Smooth muscle cell (in vitro differentiated cells): Measurements from ENCODE around the gene METTL3. TPM values are rescaled to one million over a fixed set of nuclear protein-coding genes. Genes with fewer than 3 reads are reported as not detected.
A peak's percentile ranks its signal among the peaks of the same experiment; 100 is the strongest.

Source experiments
- DNase-seq: peaks from one replicate; lab custom pipeline; 2025; ENCODE audit not compliant: unreplicated experiment; lab: John Stamatoyannopoulos, UW
- H2AFZ ChIP-seq: fragments of 200-600 bp; sonication (generic); 2 replicates; pipeline ENCODE4 v1.6.0; 2016; ENCODE audit warnings: antibody characterized with exemption, low read depth, mild to moderate bottlenecking
- H3F3A ChIP-seq: fragments of 200-600 bp; sonication (generic); 2 replicates; pipeline ENCODE4 v1.6.0; 2017; ENCODE audit warnings: antibody characterized with exemption, low read depth
- H3K27ac ChIP-seq: fragments of 200-600 bp; sonication (generic); 2 replicates; pipeline ENCODE4 v1.5.1; 2016; ENCODE audit warnings: low read depth, mild to moderate bottlenecking
- H3K27me3 ChIP-seq: fragments of 200-600 bp; sonication (generic); 2 replicates; pipeline ENCODE4 v1.6.1; 2016; ENCODE audit warnings: low read depth, mild to moderate bottlenecking
- H3K36me3 ChIP-seq: fragments of 200-600 bp; sonication (generic); 2 replicates; pipeline ENCODE4 v1.5.1; 2016; ENCODE audit warnings: low read depth
- H3K4me1 ChIP-seq: fragments of 200-600 bp; sonication (generic); 2 replicates; pipeline ENCODE4 v1.5.1; 2016; ENCODE audit warnings: low read depth
- H3K4me2 ChIP-seq: fragments of 200-600 bp; sonication (generic); 2 replicates; pipeline ENCODE4 v1.6.0; 2016; ENCODE audit warnings: mild to moderate bottlenecking
- H3K4me3 ChIP-seq: fragments of 200-600 bp; sonication (generic); 2 replicates; pipeline ENCODE4 v1.5.1; 2016; ENCODE audit warnings: mild to moderate bottlenecking
- H3K79me2 ChIP-seq: fragments of 200-600 bp; sonication (generic); 2 replicates; pipeline ENCODE4 v1.6.0; 2016; ENCODE audit warnings: low read depth, mild to moderate bottlenecking
- H3K9ac ChIP-seq: fragments of 200-600 bp; sonication (generic); 2 replicates; pipeline ENCODE4 v1.6.0; 2016; ENCODE audit warnings: low read depth
- H3K9me3 ChIP-seq: fragments of 200-600 bp; sonication (generic); replicated peaks from 2 replicates; pipeline ENCODE4 v1.5.1; 2016; ENCODE audit warnings: low read depth
- H4K20me1 ChIP-seq: fragments of 200-600 bp; sonication (generic); 2 replicates; pipeline ENCODE4 v1.6.0; 2016; ENCODE audit warnings: low read depth
- WGBS: methylation state at CpG from one replicate; pipeline ENCODE4 v1.1.7; 2016; ENCODE audit warnings: low lambda C conversion rate; 5-methylcytosine and 5-hydroxymethylcytosine counted together
- polyA plus RNA-seq: library from polyadenylated mRNA; unstranded; fragments of >200 nt; fragmentation: Nextera tagmentation; extraction: Ambion mirVana; gene quantifications from 2 replicates; pipeline ENCODE4 v1.2.1, GENCODE V29; 2016
- total RNA-seq: library from RNA; depleted of rRNA; stranded (reverse); fragments of >200 nt; gene quantifications from 2 replicates; pipeline ENCODE4 v1.2.3, GENCODE V29; 2014
- TF ChIP-seq, protein P1 (sequence below): fragments of 200-600 bp; sonication (generic); IDR thresholded peaks from 2 replicates; pipeline ENCODE4 v1.5.1; 2017; ENCODE audit warnings: borderline replicate concordance, mild to moderate bottlenecking, antibody characterized with exemption; ENCODE audit not compliant: insufficient read depth, poor library complexity, severe bottlenecking

Gene METTL3
- total and polyA plus RNA-seq, 2 experiments from 2014 or later: 25.5 to 37.6 TPM

GRCh38 chr14:21476925-21477681 is 34.0 kb downstream of the METTL3 start, which contains the start of the genes RAB2B and TOX4:
Gene RAB2B, minus strand, starts transcription at chr14:21476959. Its CDS starts 87 bp downstream, at chr14:21476872.
Gene TOX4, plus strand, starts transcription at chr14:21477195. Its CDS starts 84 bp downstream, at chr14:21477279.
- 1% methylated on average over 45 of the region's 49 CpGs for WGBS
- Histone ChIP-seq H4K20me1 (peaks cover 6% of the 10 kb centered on the region), H3K27ac (peak within 1 kb of the TSS; percentile 74), H3K9me3 (no peaks in the 10 kb centered on the region), H3K4me3 (peak within 1 kb of the TSS; percentile 86), H3F3A (no peaks in the 10 kb centered on the region), H3K4me2 (peak within 1 kb of the TSS; percentile 98), H3K9ac (peak within 1 kb of the TSS; percentile 96), H3K79me2 (peaks cover 74% of the 10 kb centered on the region), H3K27me3 (no peaks in the 10 kb centered on the region), H2AFZ (peak within 1 kb of the TSS; percentile 91), H3K4me1 (peaks cover 17% of the 10 kb centered on the region), H3K36me3 (peaks cover 9% of the 10 kb centered on the region)
- TF ChIP-seq, protein P1, sequence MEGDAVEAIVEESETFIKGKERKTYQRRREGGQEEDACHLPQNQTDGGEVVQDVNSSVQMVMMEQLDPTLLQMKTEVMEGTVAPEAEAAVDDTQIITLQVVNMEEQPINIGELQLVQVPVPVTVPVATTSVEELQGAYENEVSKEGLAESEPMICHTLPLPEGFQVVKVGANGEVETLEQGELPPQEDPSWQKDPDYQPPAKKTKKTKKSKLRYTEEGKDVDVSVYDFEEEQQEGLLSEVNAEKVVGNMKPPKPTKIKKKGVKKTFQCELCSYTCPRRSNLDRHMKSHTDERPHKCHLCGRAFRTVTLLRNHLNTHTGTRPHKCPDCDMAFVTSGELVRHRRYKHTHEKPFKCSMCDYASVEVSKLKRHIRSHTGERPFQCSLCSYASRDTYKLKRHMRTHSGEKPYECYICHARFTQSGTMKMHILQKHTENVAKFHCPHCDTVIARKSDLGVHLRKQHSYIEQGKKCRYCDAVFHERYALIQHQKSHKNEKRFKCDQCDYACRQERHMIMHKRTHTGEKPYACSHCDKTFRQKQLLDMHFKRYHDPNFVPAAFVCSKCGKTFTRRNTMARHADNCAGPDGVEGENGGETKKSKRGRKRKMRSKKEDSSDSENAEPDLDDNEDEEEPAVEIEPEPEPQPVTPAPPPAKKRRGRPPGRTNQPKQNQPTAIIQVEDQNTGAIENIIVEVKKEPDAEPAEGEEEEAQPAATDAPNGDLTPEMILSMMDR: peak; percentile 89
- peak; percentile 88 for DNase-seq

- TF ChIP-seq, protein P1: no peak
- Histone ChIP-seq H3K9ac (peak overlapping the region; percentile 87), H3K79me2 (peaks cover 68% of the 10 kb centered on the region), H3K36me3 (peaks cover 10% of the 10 kb centered on the region), H3K4me2 (peak overlapping the region; percentile 98), H3F3A (no peaks in the 10 kb centered on the region), H2AFZ (peak overlapping the region; percentile 91), H3K4me3 (peak overlapping the region; percentile 86), H3K27ac (peak overlapping the region; percentile 36), H4K20me1 (peaks cover 4% of the 10 kb centered on the region), H3K27me3 (no peaks in the 10 kb centered on the region), H3K4me1 (peaks cover 17% of the 10 kb centered on the region), H3K9me3 (no peaks in the 10 kb centered on the region)
- under 1% methylated on average over 23 of the region's 27 CpGs for WGBS
- DNase-seq: peak; percentile 88
Measured at GRCh38 chr14:21476523-21476924, 34.6 kb downstream of the METTL3 start.

DNA sequence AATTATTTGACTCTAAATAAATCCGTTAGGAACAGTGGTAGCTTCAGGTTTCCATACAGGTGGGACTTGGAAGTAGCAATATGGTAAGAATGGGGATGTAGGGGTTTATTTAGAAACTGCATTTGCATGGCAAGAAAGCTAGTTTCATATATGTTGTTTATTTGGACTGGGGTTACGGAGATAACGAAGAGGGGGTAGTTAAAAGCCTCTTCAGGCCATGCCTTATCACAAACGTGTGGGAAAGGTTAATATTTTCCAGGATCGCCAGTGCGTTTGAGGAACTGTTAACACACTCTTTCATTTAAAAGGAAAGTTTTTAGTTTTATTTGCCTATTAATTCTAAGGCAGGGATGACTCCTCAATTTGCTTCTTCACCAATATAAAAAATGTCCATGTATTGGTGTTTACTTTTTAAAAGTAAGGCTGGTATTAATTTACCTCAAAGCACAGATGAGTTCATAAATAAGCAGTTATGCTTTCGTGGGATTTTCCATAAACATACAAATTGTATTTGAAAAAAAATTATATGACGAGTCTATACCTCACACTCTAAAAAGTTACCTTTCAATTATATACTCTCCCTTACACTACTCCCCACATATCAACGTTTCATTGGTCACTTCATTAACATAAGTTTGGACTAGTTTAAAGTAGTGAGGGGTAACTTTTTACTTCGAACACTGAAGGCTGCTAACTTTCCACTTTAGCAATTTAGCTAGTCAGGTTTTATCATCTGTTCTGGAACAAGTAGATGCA is 35.2 kb downstream of the METTL3 start:
- Histone ChIP-seq H3K4me1 (peaks cover 17% of the 10 kb centered on the region), H3F3A (no peaks in the 10 kb centered on the region), H3K27ac (peak overlapping the region; percentile 36), H3K9me3 (no peaks in the 10 kb centered on the region), H3K27me3 (no peaks in the 10 kb centered on the region), H3K4me3 (peak overlapping the region; percentile 86), H2AFZ (peak overlapping the region; percentile 91), H3K9ac (peak overlapping the region; percentile 87), H3K36me3 (peaks cover 10% of the 10 kb centered on the region), H3K4me2 (peak overlapping the region; percentile 98), H3K79me2 (peaks cover 62% of the 10 kb centered on the region), H4K20me1 (no peaks in the 10 kb centered on the region)
- no peak for DNase-seq
- TF ChIP-seq, protein P1: no peak
- 49% methylated on average over 10 of the region's 10 CpGs for WGBS
